Keratinocyte (primary cell): ENCODE results near the gene CTRB1. TPM values are rescaled to one million over a fixed set of nuclear protein-coding genes. Genes with fewer than 3 reads are reported as not detected.
A peak's percentile ranks its signal among the peaks of the same experiment; 100 is the strongest.

Source experiments
- DNase-seq: peaks from one replicate; pipeline ENCODE4 v3.0.0-alpha.2; 2011; ENCODE audit warnings: low read depth, missing footprints, low spot score
- FAIRE-seq: peaks from 2 replicates; lab custom pipeline; 2011; peaks lifted over from hg19 to GRCh38; lab: Jason Lieb, UNC
- H2AFZ ChIP-seq: 2 replicates; pipeline ENCODE4 v1.6.0; 2012; ENCODE audit warnings: low read length, control low read depth, inconsistent platforms; ENCODE audit not compliant: control insufficient read depth
- H3K27ac ChIP-seq: 2 replicates; pipeline ENCODE4 v1.5.1; 2011; ENCODE audit warnings: low read length; ENCODE audit not compliant: control insufficient read depth, insufficient read depth
- H3K27me3 ChIP-seq: 3 replicates; pipeline ENCODE4 v1.6.0; 2011; ENCODE audit warnings: low read length; ENCODE audit not compliant: control insufficient read depth, insufficient read depth; ENCODE audit errors: extremely low read depth
- H3K36me3 ChIP-seq, 2 experiments: 2 replicates in 1 of 2; 3 replicates in 1 of 2; pipeline ENCODE4 v1.5.1; 2011; ENCODE audit warnings: low read length in 2 of 2, mild to moderate bottlenecking in 1 of 2; ENCODE audit not compliant: control insufficient read depth in 2 of 2, insufficient read depth in 2 of 2; ENCODE audit errors: extremely low read depth in 1 of 2
- H3K4me1 ChIP-seq: 3 replicates; pipeline ENCODE4 v1.5.1; 2011; ENCODE audit warnings: low read length; ENCODE audit not compliant: control insufficient read depth, insufficient read depth; ENCODE audit errors: extremely low read depth
- H3K4me2 ChIP-seq: 3 replicates; pipeline ENCODE4 v1.6.0; 2011; ENCODE audit warnings: low read depth, low read length; ENCODE audit not compliant: control insufficient read depth, insufficient read depth; ENCODE audit errors: extremely low read depth
- H3K4me3 ChIP-seq, 3 experiments: fragments of 200-600 bp in 1 of 3; sonication (generic) in 1 of 3; 2 replicates in 2 of 3; 3 replicates in 1 of 3; pipeline ENCODE4 v1.5.1; 2011 to 2016; ENCODE audit warnings: low read length in 3 of 3, mild to moderate bottlenecking in 3 of 3, control low read depth in 2 of 3, inconsistent platforms in 1 of 3, low read depth in 1 of 3, mixed read lengths in 1 of 3, mixed run types in 1 of 3, moderate library complexity in 1 of 3; ENCODE audit not compliant: control insufficient read depth in 2 of 3, insufficient read depth in 2 of 3; ENCODE audit errors: extremely low read depth in 1 of 3
- H3K79me2 ChIP-seq: 2 replicates; pipeline ENCODE4 v1.6.0; 2012; ENCODE audit warnings: low read length; ENCODE audit not compliant: control insufficient read depth, insufficient read depth
- H3K9ac ChIP-seq: 3 replicates; pipeline ENCODE4 v1.6.0; 2011; ENCODE audit warnings: low read length; ENCODE audit not compliant: control insufficient read depth, insufficient read depth; ENCODE audit errors: extremely low read depth
- H3K9me1 ChIP-seq: 3 replicates; pipeline ENCODE4 v1.6.0; 2011; ENCODE audit warnings: low read length; ENCODE audit not compliant: control insufficient read depth, insufficient read depth; ENCODE audit errors: extremely low read depth
- H3K9me3 ChIP-seq: 2 replicates; pipeline ENCODE4 v1.5.1; 2012; ENCODE audit warnings: low read depth, low read length; ENCODE audit not compliant: control insufficient read depth
- H4K20me1 ChIP-seq: 3 replicates; pipeline ENCODE4 v1.6.0; 2011; ENCODE audit warnings: low read length; ENCODE audit not compliant: control insufficient read depth, insufficient read depth; ENCODE audit errors: extremely low read depth
- EZH2 ChIP-seq: IDR thresholded peaks from one replicate; pipeline ENCODE4 v1.6.1; 2012; ENCODE audit warnings: inconsistent platforms, mild to moderate bottlenecking, low read length, moderate library complexity
- dilution Hi-C: fragments of 300-500 bp; cut with MboI; formaldehyde crosslinking; loops from one replicate; pipeline ENCODE4 v1.7.0; 2020; ENCODE audit warnings: low sequenced_read_pairs; ENCODE audit not compliant: extremely low pct_ligation_motif_present
- polyA plus RNA-seq, 5 experiments: library from polyadenylated mRNA; depleted of rRNA in 3 of 5; stranded (reverse) in 3 of 5; stranded (forward) in 1 of 5; unstranded in 1 of 5; fragments of >200 nt; gene quantifications; 1 replicate in 1 of 5; 2 replicates in 3 of 5; 3 replicates in 1 of 5; pipeline versions ENCODE4 v1.2.1 to v1.2.3, GENCODE V29; 2011 to 2012; ENCODE audit warnings: missing spikeins in 2 of 5, low read depth in 1 of 5, low replicate concordance in 1 of 5
- TF ChIP-seq, protein P1 (sequence below), 3 experiments: IDR thresholded peaks in 1 of 3; conservative IDR thresholded peaks in 1 of 3; optimal IDR thresholded peaks in 1 of 3; 2 replicates in 2 of 3; 3 replicates in 1 of 3; pipeline versions ENCODE3 to v1.5.1; 2011; ENCODE audit warnings: low read length in 3 of 3, mild to moderate bottlenecking in 3 of 3, moderate library complexity in 2 of 3, control low read depth in 1 of 3, inconsistent platforms in 1 of 3; ENCODE audit not compliant: insufficient read depth in 2 of 3; ENCODE audit errors: extremely low read depth in 1 of 3

The CTRB1 gene
- polyA plus RNA-seq, 1 donor (not counting 4 experiments of a cell fraction or from before 2014, with no cell fraction given) = not detected

DNA sequence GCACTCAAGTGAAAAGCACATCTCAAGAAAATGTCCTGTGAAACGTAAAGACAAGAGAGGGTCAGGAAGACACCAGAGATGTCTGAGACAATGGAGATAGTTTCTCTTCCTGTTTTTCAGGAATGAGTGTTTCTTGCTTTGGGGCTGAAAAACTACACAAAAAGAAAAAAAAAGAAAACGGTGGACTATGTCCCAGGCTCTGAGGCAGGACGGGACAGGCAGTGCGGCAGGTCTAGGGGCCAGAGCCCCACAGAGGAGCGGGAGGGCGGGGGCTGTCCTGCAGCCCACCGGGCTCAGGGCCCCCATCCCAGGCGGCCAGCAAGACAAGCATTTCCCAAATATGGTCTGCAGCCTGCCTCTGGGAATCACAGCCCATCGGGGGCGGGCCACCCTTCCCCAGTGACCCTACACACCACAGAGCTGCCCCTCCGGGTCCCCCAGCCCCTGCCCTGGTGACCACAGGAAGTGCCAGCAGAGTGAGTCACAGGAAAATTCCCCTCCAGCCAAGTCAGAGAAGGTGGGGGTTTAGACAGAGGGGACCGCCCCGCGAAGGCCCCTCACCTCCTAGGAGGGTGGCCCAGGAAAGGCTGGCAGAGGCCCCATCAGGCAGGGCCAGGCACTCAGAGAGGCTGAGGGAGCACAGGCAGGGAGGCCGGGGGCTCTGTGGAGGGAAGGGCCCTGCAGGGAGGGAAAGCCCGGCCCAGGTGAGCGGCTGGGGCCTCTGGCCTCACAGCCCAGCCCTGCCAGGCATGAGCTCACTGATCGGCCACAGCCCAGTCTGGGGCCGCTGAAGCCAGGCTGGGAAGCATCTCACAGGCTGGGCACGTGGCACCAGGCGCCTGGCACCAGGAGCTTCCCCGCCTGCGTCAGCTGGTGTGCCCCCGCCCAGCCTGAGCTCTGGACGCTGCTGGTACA lies 26.3 kb downstream of the CTRB1 start:
- peaks cover 100% of the 10 kb centered on the region for H3K79me2 ChIP-seq
- DNase-seq (no peak), FAIRE-seq (no peak)
- H2AFZ ChIP-seq = no peak overlapping the region
- peak overlapping the region in 1 of 3 experiments; percentile 7 for H3K4me3 ChIP-seq
- H4K20me1 ChIP-seq = peaks cover 22% of the 10 kb centered on the region
- H3K27me3 ChIP-seq = no peaks in the 10 kb centered on the region
- TF ChIP-seq EZH2 = no peak
- TF ChIP-seq, protein P1, sequence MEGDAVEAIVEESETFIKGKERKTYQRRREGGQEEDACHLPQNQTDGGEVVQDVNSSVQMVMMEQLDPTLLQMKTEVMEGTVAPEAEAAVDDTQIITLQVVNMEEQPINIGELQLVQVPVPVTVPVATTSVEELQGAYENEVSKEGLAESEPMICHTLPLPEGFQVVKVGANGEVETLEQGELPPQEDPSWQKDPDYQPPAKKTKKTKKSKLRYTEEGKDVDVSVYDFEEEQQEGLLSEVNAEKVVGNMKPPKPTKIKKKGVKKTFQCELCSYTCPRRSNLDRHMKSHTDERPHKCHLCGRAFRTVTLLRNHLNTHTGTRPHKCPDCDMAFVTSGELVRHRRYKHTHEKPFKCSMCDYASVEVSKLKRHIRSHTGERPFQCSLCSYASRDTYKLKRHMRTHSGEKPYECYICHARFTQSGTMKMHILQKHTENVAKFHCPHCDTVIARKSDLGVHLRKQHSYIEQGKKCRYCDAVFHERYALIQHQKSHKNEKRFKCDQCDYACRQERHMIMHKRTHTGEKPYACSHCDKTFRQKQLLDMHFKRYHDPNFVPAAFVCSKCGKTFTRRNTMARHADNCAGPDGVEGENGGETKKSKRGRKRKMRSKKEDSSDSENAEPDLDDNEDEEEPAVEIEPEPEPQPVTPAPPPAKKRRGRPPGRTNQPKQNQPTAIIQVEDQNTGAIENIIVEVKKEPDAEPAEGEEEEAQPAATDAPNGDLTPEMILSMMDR (optimal IDR thresholded peaks at IDR 0.05 in 1 of 3, IDR thresholded peaks at IDR 0.05 in 1 of 3, conservative IDR thresholded peaks at IDR 0.05 in 1 of 3; ENCODE audit: extremely low read depth in 1 of 3, insufficient read depth in 2 of 3, low read length in 3 of 3) = no peak
- peaks cover 63% of the 10 kb centered on the region for H3K4me1 ChIP-seq
- peak overlapping the region; percentile 72 for H3K9ac ChIP-seq
- H3K27ac ChIP-seq = peak overlapping the region; percentile 82
- H3K9me1 ChIP-seq = peaks cover 2% of the 10 kb centered on the region
- peaks cover 25 to 52% of the 10 kb centered on the region in 2 experiments for H3K36me3 ChIP-seq
- H3K4me2 ChIP-seq = peak overlapping the region; percentile 60
- dilution Hi-C loops = loop anchor here (25.0 kb wide), 1 partner anchor 142 kb away; no protein-coding TSS in a partner anchor
- H3K9me3 ChIP-seq = no peaks in the 10 kb centered on the region

DNA sequence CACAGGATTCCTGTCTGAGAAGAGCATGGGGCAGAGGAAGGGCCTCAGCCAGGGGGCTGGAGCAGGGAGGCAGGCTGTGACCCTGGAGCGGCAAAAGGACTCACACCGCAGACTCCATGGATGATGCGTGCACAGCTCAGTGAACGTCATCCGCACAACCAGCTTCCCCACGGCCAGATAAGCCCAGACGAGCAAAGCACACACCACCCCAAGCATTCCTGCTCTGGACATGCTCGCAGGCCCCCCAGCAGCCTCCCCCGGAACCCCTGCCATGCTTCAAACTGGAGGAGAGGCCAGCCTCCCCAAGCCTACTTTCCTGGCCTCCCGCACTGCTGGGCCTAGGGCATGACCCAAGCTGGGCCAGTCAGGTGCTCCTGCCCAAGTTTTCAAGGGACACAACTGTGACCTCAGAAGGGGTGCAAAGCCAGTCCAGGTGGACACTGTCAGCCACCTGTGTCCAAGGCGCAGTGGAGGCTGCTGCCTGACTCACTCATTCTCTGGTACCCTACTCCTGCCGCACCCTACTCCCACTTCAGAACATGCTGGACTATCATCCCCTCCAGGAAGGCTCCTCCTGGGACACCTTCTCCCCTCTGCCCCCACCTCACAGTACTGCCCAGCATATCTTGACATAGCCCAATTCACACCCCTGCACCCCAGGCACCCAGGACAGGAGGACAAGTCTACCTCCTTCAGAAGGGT lies 27.9 kb downstream of the CTRB1 start:
- Histone ChIP-seq H3K9me3 (no peaks in the 10 kb centered on the region), H3K27ac (no peak overlapping the region), H4K20me1 (peaks cover 17% of the 10 kb centered on the region), H3K9me1 (peaks cover 2% of the 10 kb centered on the region), H3K4me1 (peaks cover 64% of the 10 kb centered on the region), H3K27me3 (no peaks in the 10 kb centered on the region), H3K36me3 (peaks cover 16 to 40% of the 10 kb centered on the region in 2 experiments), H3K4me3 (no peak overlapping the region), H3K4me2 (no peak overlapping the region), H2AFZ (no peak overlapping the region), H3K79me2 (peaks cover 96% of the 10 kb centered on the region), H3K9ac (no peak overlapping the region)
- no peak for DNase-seq
- dilution Hi-C loops = loop anchor here (25.0 kb wide), 1 partner anchor 141 kb away; no protein-coding TSS in a partner anchor
- FAIRE-seq = no peak
- TF ChIP-seq, protein P1 (optimal IDR thresholded peaks at IDR 0.05 in 1 of 3, IDR thresholded peaks at IDR 0.05 in 1 of 3, conservative IDR thresholded peaks at IDR 0.05 in 1 of 3; ENCODE audit: extremely low read depth in 1 of 3, insufficient read depth in 2 of 3, low read length in 3 of 3) = no peak
- TF ChIP-seq EZH2 = no peak
